RWPE2 (cell line): ENCODE measurements around the gene CD300LG.

Experiments
- ATAC-seq: fragments of 200-7000 bp; cut with Tn5 transposase; 3 replicates; pipeline ENCODE4 v1.9.1; 2021; ENCODE audit warnings: low read depth
- DNase-seq: peaks from one replicate; pipeline ENCODE4 v3.0.0-alpha.2; 2020; ENCODE audit warnings: low spot score
- H3K27ac ChIP-seq: fragments of 450-650 bp; 2 replicates; pipeline ENCODE4 v1.5.1; 2017; ENCODE audit warnings: mild to moderate bottlenecking; ENCODE audit not compliant: poor library complexity, severe bottlenecking
- H3K27me3 ChIP-seq: fragments of 250-450 bp; sonication (Bioruptor Pico); 2 replicates; pipeline ENCODE4 v1.5.1; 2021; ENCODE audit warnings: mild to moderate bottlenecking, moderate library complexity; ENCODE audit not compliant: insufficient read depth, poor library complexity, severe bottlenecking
- H3K36me3 ChIP-seq: fragments of 250-450 bp; sonication (Bioruptor Pico); 2 replicates; pipeline ENCODE4 v1.5.1; 2020; ENCODE audit warnings: low read depth, mild to moderate bottlenecking, moderate library complexity
- H3K4me1 ChIP-seq: fragments of 250-450 bp; sonication (Bioruptor Pico); 2 replicates; pipeline ENCODE4 v1.5.1; 2021; ENCODE audit warnings: mild to moderate bottlenecking, moderate library complexity; ENCODE audit not compliant: insufficient read depth, poor library complexity, severe bottlenecking
- H3K4me3 ChIP-seq: fragments of 250-450 bp; sonication (Bioruptor Pico); 2 replicates; pipeline ENCODE4 v1.5.1; 2021; ENCODE audit warnings: mild to moderate bottlenecking, moderate library complexity; ENCODE audit not compliant: severe bottlenecking
- H3K9me3 ChIP-seq: fragments of 250-450 bp; sonication (Bioruptor Pico); 2 replicates; pipeline ENCODE4 v1.5.1; 2021; ENCODE audit warnings: mild to moderate bottlenecking, moderate library complexity; ENCODE audit not compliant: severe bottlenecking
- TF ChIP-seq, protein P1 (sequence below): fragments of 450-650 bp; IDR thresholded peaks from one replicate; pipeline ENCODE4 v1.5.1; 2017; ENCODE audit warnings: mild to moderate bottlenecking, moderate library complexity; ENCODE audit not compliant: poor library complexity, severe bottlenecking

Gene CD300LG

DNA sequence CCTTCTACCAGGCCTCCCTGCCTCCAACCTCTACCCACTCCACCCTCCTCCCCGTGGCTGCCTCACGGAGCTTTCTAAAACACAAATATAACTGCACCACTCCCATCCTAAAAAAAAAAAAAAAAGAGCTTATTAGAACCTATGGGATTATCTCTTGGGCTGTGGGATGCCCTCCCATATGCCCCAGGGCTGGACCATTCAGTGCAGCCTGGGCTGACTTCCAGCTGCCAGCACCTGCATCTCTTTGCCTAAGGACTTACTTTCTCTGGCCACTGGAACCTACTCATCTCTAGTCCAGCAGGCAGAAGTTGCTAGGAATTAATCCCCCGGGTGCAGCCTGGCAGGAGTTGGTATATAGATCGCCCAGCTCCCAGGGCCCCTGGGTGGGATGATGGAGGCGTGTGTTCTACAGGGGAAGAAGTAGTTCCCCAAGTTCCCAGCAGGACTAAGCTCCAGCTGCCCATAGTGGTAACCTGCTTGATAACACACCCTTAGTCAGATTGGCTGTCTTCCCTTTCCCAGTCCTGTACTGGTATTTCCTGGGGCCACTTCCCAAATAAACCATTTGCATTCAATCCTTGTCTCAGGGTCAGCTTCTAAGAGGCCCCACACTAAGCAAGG lies 24.3 kb upstream of the CD300LG start:
- DNase-seq (no peak), ATAC-seq (no peak; the same call in 2 of the 3 replicates)
- Histone ChIP-seq H3K9me3 (no peaks in the 10 kb centered on the region), H3K27ac (no peak overlapping the region), H3K36me3 (peaks cover 52% of the 10 kb centered on the region), H3K4me1 (no peaks in the 10 kb centered on the region), H3K4me3 (no peak overlapping the region), H3K27me3 (no peaks in the 10 kb centered on the region)
- TF ChIP-seq, protein P1, sequence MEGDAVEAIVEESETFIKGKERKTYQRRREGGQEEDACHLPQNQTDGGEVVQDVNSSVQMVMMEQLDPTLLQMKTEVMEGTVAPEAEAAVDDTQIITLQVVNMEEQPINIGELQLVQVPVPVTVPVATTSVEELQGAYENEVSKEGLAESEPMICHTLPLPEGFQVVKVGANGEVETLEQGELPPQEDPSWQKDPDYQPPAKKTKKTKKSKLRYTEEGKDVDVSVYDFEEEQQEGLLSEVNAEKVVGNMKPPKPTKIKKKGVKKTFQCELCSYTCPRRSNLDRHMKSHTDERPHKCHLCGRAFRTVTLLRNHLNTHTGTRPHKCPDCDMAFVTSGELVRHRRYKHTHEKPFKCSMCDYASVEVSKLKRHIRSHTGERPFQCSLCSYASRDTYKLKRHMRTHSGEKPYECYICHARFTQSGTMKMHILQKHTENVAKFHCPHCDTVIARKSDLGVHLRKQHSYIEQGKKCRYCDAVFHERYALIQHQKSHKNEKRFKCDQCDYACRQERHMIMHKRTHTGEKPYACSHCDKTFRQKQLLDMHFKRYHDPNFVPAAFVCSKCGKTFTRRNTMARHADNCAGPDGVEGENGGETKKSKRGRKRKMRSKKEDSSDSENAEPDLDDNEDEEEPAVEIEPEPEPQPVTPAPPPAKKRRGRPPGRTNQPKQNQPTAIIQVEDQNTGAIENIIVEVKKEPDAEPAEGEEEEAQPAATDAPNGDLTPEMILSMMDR, result no peak

DNA sequence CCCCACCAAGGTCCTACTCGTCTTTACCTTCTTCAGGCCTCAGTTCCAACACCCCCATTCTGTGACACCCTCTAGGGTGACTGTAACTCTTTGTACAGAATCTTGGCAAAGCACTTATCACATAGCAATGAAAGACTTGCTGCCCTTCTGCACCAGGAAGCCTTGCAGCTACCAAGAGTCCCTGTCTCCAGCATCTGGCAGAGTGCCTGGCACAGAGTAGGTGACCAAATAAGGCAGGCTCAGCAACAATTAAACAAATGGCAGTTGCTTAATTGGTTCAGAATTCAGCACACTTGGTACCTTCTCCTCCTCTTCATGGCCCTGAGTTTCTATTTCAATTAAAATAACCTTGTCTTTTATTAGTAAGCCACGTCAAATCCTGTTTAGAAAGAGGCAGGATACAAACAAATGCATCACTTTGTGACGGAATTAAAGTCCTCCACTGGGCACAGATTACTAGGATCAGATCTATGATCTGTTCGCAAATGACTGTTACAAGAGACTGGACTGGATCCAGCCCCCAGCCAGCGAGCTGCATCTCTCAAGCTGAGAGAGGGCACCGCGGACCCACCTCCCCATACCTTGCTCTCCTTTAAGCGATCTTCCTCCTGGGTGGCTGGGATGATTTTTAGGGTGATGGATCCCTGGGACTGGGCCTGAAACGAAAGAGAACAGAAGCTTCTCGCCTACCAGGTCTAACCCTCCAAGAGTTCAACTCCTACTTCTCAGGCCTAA lies 23.5 kb upstream of the CD300LG start:
- TF ChIP-seq, protein P1, result no peak
- H3K36me3 ChIP-seq, result peaks cover 51% of the 10 kb centered on the region
- no peaks in the 10 kb centered on the region for H3K4me1 ChIP-seq
- no peaks in the 10 kb centered on the region for H3K9me3 ChIP-seq
- no peak for DNase-seq
- no peaks in the 10 kb centered on the region for H3K27me3 ChIP-seq
- no peak overlapping the region for H3K27ac ChIP-seq
- no peak for ATAC-seq
- H3K4me3 ChIP-seq, result no peak overlapping the region

DNA sequence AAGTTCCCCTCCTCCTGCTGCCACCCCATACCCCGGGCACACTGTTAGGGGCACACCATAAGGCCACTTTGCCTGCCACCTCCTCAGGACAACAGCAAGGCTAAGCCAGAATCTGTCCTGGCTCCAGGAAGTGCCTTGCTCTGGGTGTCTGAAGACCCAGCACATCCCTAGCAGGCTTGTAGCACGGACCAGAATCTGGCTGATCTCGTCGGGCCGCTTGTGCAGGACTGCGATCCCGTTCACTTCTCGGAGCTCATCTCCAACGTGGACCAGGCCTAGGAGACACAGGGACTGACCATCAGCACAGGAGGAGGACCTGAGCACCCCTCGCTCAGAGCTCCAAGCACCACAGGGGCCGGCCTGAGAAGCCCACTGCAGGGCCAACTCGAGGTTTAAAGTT lies 21.4 kb upstream of the CD300LG start:
- no peak overlapping the region for H3K4me3 ChIP-seq
- no peaks in the 10 kb centered on the region for H3K27me3 ChIP-seq
- H3K27ac ChIP-seq, result no peak overlapping the region
- no peak for ATAC-seq
- DNase-seq, result no peak
- TF ChIP-seq, protein P1, result no peak
- H3K9me3 ChIP-seq, result no peaks in the 10 kb centered on the region
- no peaks in the 10 kb centered on the region for H3K4me1 ChIP-seq
- H3K36me3 ChIP-seq, result peaks cover 66% of the 10 kb centered on the region

DNA sequence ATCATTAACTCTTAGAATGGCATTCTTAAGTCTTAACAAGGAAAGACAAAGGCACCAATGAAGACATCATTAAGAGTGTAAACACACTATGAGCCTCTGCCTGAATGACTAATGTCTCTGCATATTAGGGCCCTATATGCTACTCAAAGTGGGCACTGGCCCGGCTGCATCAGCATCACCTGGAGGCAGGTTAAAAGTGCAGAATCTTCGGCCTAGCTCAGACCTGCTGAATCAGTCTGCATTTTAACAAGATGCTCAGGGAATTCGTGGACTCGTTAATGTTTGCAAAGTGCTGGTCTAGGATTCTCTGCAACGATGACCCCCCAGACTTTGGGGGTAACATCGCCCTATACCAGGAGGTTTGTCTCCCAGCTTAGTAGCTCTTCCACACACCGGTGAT lies 20.8 kb upstream of the CD300LG start:
- H3K27ac ChIP-seq, result no peak overlapping the region
- TF ChIP-seq, protein P1, result no peak
- no peak overlapping the region for H3K4me3 ChIP-seq
- no peaks in the 10 kb centered on the region for H3K4me1 ChIP-seq
- H3K27me3 ChIP-seq, result no peaks in the 10 kb centered on the region
- H3K9me3 ChIP-seq, result no peaks in the 10 kb centered on the region
- ATAC-seq (no peak), DNase-seq (no peak)
- peaks cover 73% of the 10 kb centered on the region for H3K36me3 ChIP-seq

DNA sequence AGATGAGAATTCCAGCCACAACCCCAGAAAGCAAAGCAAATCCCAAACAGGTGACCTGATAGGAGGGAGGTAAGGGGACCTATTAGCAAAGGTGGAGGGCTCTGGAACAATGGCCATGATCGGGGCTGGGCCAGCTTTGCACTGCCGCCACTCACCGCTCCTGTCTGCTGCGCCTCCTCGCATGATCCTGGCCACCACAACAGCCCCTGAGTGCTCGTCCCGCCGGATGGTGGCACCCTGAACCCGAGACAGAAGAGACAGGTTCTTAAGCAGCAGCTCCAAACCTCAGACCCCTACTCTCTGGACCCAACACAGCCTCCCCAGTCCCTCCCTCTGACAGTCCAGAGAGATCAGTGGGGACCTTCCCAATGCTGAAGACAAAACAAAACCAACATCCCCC lies 19.4 kb upstream of the CD300LG start:
- H3K9me3 ChIP-seq, result no peaks in the 10 kb centered on the region
- H3K4me3 ChIP-seq, result no peak overlapping the region
- no peaks in the 10 kb centered on the region for H3K27me3 ChIP-seq
- TF ChIP-seq, protein P1, result no peak
- DNase-seq (no peak), ATAC-seq (no peak)
- H3K27ac ChIP-seq, result no peak overlapping the region
- H3K4me1 ChIP-seq, result peaks cover 4% of the 10 kb centered on the region
- peaks cover 75% of the 10 kb centered on the region for H3K36me3 ChIP-seq
